Measurements from ENCODE around the gene CYREN. TPM values are rescaled to one million over a fixed set of nuclear protein-coding genes. Genes with fewer than 3 reads are reported as not detected.
A peak's percentile ranks its signal among the peaks of the same experiment; 100 is the strongest.

Gene CYREN
- total and polyA plus RNA-seq, 2 of the 13 experiments (the other 11 are each of a cell fraction or from before 2014, with no cell fraction given): 20.7 to 60.7 TPM

DNA sequence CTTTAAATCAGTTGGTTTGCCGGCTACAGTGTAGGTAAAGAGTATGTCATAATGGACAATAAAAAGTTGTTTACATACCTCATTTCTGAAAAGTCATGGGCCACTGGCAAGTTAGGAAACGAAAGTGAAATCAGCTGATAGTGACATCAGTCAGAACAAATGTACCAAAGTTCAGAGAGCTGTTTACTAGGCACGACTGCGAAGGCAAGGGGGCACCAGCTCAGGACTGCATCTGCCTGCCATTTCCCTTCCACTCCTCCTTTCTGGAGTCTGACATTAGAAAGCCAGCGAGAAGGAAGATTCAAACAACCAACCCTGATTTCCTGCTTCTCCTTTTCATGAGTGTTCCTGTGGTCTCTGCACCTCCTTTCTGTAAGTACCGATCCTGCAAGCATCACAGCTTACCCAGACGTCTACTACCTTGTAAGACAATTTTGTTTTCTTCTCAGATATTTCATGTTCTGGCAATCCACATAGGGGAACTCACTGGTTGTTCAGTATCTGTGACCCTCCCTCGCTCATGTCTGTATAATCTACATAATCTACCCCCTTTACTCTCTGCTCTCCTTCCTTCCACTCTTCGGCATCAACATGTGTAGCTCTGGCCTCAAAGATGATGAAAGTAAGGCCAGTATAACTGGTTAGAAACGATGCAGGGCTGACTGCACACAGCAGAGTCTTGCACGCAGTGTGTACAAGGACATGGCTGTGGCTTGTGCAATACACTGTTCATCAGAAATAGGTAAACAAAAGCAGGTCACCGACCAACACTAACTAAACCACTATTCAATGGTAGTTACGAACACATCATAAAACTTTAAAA is 22.4 kb downstream of the CYREN start, which contains the start of gene TMEM140 (continued):
- TF ChIP-seq, protein P1, sequence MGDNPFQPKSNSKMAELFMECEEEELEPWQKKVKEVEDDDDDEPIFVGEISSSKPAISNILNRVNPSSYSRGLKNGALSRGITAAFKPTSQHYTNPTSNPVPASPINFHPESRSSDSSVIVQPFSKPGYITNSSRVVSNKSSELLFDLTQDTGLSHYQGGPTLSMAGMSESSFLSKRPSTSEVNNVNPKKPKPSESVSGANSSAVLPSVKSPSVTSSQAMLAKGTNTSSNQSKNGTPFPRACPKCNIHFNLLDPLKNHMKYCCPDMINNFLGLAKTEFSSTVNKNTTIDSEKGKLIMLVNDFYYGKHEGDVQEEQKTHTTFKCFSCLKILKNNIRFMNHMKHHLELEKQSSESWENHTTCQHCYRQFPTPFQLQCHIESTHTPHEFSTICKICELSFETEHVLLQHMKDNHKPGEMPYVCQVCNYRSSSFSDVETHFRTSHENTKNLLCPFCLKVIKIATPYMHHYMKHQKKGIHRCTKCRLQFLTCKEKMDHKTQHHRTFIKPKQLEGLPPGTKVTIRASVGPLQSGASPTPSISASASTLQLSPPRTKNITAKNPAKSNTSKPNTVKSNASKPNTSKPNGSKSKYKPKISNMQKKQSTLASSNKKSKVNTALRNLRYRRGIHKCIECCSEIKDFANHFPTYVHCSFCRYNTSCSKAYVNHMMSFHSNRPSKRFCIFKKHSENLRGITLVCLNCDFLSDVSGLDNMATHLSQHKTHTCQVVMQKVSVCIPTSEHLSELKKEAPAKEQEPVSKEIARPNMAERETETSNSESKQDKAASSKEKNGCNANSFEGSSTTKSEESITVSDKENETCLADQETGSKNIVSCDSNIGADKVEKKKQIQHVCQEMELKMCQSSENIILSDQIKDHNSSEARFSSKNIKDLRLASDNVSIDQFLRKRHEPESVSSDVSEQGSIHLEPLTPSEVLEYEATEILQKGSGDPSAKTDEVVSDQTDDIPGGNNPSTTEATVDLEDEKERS (CRISPR knock-in tag; IDR thresholded peaks at IDR 0.05): peak; percentile 65; the same call in 1 of the 2 replicates
- TF ChIP-seq ZNF724P (CRISPR knock-in tag; IDR thresholded peaks at IDR 0.05; ENCODE audit: borderline replicate concordance): no peak
- TF ChIP-seq ZNF446 (CRISPR knock-in tag; IDR thresholded peaks at IDR 0.05): no peak
- no peak for TF ChIP-seq ZNF33A (CRISPR knock-in tag; IDR thresholded peaks at IDR 0.05; ENCODE audit: borderline replicate concordance)
- TF ChIP-seq, protein P2, sequence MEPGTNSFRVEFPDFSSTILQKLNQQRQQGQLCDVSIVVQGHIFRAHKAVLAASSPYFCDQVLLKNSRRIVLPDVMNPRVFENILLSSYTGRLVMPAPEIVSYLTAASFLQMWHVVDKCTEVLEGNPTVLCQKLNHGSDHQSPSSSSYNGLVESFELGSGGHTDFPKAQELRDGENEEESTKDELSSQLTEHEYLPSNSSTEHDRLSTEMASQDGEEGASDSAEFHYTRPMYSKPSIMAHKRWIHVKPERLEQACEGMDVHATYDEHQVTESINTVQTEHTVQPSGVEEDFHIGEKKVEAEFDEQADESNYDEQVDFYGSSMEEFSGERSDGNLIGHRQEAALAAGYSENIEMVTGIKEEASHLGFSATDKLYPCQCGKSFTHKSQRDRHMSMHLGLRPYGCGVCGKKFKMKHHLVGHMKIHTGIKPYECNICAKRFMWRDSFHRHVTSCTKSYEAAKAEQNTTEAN (CRISPR knock-in tag; conservative IDR thresholded peaks at IDR 0.05): peak; percentile 61
- no peak for TF ChIP-seq ZNF577 (CRISPR knock-in tag; IDR thresholded peaks at IDR 0.05; ENCODE audit: borderline replicate concordance, low read depth)
- TF ChIP-seq ZNF841 (CRISPR knock-in tag; IDR thresholded peaks at IDR 0.05; ENCODE audit: borderline replicate concordance): no peak
- TF ChIP-seq ZNF343 (CRISPR knock-in tag; IDR thresholded peaks at IDR 0.05): no peak
- TF ChIP-seq, protein P3, sequence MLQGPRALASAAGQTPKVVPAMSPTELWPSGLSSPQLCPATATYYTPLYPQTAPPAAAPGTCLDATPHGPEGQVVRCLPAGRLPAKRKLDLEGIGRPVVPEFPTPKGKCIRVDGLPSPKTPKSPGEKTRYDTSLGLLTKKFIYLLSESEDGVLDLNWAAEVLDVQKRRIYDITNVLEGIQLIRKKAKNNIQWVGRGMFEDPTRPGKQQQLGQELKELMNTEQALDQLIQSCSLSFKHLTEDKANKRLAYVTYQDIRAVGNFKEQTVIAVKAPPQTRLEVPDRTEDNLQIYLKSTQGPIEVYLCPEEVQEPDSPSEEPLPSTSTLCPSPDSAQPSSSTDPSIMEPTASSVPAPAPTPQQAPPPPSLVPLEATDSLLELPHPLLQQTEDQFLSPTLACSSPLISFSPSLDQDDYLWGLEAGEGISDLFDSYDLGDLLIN (CRISPR knock-in tag; IDR thresholded peaks at IDR 0.05; ENCODE audit: borderline replicate concordance): no peak
- TF ChIP-seq ZNF232 (CRISPR knock-in tag; IDR thresholded peaks at IDR 0.05; ENCODE audit: borderline replicate concordance): no peak
- peak; percentile 2; the same call in 1 of the 2 replicates for TF ChIP-seq YEATS2 (CRISPR knock-in tag; IDR thresholded peaks at IDR 0.05; ENCODE audit: borderline replicate concordance)
- peak; percentile 77 for TF ChIP-seq RARA (CRISPR knock-in tag; IDR thresholded peaks at IDR 0.05)
- no peak for TF ChIP-seq NFE2L1 (CRISPR knock-in tag; IDR thresholded peaks at IDR 0.05; ENCODE audit: borderline replicate concordance)
- TF ChIP-seq GPN1 (CRISPR knock-in tag; IDR thresholded peaks at IDR 0.05; ENCODE audit: borderline replicate concordance): no peak
- TF ChIP-seq ZNF30 (CRISPR knock-in tag; IDR thresholded peaks at IDR 0.05): no peak
- no peak for TF ChIP-seq RARG (CRISPR knock-in tag; IDR thresholded peaks at IDR 0.05; ENCODE audit: low read depth)
- TF ChIP-seq, protein P4, sequence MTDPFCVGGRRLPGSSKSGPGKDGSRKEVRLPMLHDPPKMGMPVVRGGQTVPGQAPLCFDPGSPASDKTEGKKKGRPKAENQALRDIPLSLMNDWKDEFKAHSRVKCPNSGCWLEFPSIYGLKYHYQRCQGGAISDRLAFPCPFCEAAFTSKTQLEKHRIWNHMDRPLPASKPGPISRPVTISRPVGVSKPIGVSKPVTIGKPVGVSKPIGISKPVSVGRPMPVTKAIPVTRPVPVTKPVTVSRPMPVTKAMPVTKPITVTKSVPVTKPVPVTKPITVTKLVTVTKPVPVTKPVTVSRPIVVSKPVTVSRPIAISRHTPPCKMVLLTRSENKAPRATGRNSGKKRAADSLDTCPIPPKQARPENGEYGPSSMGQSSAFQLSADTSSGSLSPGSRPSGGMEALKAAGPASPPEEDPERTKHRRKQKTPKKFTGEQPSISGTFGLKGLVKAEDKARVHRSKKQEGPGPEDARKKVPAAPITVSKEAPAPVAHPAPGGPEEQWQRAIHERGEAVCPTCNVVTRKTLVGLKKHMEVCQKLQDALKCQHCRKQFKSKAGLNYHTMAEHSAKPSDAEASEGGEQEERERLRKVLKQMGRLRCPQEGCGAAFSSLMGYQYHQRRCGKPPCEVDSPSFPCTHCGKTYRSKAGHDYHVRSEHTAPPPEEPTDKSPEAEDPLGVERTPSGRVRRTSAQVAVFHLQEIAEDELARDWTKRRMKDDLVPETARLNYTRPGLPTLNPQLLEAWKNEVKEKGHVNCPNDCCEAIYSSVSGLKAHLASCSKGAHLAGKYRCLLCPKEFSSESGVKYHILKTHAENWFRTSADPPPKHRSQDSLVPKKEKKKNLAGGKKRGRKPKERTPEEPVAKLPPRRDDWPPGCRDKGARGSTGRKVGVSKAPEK (CRISPR knock-in tag; IDR thresholded peaks at IDR 0.05; ENCODE audit: borderline replicate concordance): no peak
- peak; percentile 65; the same call in 1 of the 2 replicates for TF ChIP-seq ZFP1 (CRISPR knock-in tag; IDR thresholded peaks at IDR 0.05)
- TF ChIP-seq ZNF776 (CRISPR knock-in tag; IDR thresholded peaks at IDR 0.05): no peak
- 0 out of 2 replicates have a peak, but pooled peaks have one; percentile 35 for TF ChIP-seq MIER2 (CRISPR knock-in tag; IDR thresholded peaks at IDR 0.05)
